Upper lobe of left lung (tissue), 4 donors: ENCODE data around the gene TNFRSF12A.

Experiments
- EP300 ChIP-seq, 4 donors: sonication (generic); formaldehyde crosslinking; IDR thresholded peaks; one replicate each; pipeline ENCODE4 v1.5.1; 2017; ENCODE audit warnings: antibody characterized with exemption in 4 of 4, control low read depth in 2 of 4
- POLR2AphosphoS5 ChIP-seq, 2 donors: sonication (generic); formaldehyde crosslinking; IDR thresholded peaks; one replicate each; pipeline ENCODE4 v1.5.1; 2017; ENCODE audit warnings: antibody characterized with exemption in 2 of 2
- TF ChIP-seq, protein P1 (sequence below), 6 experiments: fragments of 450-650 bp in 4 of 6; fragments of 200-600 bp in 2 of 6; sonication (generic) in 2 of 6; IDR thresholded peaks; one replicate each; pipeline ENCODE4 v1.5.1; 2016 to 2019; ENCODE audit warnings: antibody characterized with exemption in 6 of 6

DNA sequence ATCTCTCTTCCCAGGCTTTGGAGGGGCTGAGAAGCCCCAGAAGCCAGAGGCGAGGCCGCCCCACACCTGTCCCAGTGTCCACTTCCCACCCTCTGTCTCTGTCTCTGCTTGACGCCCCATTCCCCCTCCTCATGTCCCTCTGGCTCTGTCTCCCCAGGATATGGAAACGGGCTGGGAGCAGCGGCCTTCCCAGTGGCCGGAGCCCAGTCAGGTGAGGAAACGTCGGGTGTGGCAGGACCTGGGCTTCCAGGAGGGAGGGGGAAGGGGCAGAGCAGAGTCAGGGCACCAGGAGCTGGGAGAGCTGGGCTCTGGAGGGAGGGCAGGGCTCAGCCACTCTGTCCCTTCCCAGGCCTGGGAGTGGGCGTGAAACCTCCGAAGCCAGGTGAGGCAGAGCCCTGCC lies 29.3 kb upstream of the TNFRSF12A start:
- TF ChIP-seq, protein P1, sequence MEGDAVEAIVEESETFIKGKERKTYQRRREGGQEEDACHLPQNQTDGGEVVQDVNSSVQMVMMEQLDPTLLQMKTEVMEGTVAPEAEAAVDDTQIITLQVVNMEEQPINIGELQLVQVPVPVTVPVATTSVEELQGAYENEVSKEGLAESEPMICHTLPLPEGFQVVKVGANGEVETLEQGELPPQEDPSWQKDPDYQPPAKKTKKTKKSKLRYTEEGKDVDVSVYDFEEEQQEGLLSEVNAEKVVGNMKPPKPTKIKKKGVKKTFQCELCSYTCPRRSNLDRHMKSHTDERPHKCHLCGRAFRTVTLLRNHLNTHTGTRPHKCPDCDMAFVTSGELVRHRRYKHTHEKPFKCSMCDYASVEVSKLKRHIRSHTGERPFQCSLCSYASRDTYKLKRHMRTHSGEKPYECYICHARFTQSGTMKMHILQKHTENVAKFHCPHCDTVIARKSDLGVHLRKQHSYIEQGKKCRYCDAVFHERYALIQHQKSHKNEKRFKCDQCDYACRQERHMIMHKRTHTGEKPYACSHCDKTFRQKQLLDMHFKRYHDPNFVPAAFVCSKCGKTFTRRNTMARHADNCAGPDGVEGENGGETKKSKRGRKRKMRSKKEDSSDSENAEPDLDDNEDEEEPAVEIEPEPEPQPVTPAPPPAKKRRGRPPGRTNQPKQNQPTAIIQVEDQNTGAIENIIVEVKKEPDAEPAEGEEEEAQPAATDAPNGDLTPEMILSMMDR (IDR thresholded peaks at IDR 0.05) = no peak
- TF ChIP-seq EP300 (IDR thresholded peaks at IDR 0.05) (no peak), POLR2AphosphoS5 (IDR thresholded peaks at IDR 0.05) (no peak)
